Measurements from ENCODE around the gene MAGEH1.
"Not testable (repeated sequence)": the region's sequence is repeated elsewhere in the genome, so short reads cannot be mapped to it uniquely, and the experiment has no call there.

MAGEH1 gene

GRCh38 chrX:55451990-55452832 is at the start of gene MAGEH1:
Gene MAGEH1, plus strand, starts transcription at chrX:55452127. Its CDS starts 248 bp downstream, at chrX:55452375.
- in situ Hi-C loops (cut with MboI; ENCODE audit: low sequenced_read_pairs) = no loop called here

GRCh38 chrX:55427079-55427478 is 24.8 kb upstream of the MAGEH1 start:
- in situ Hi-C loops (cut with MboI; ENCODE audit: low sequenced_read_pairs) = not testable (repeated sequence)

- in situ Hi-C loops (cut with MboI; ENCODE audit: low sequenced_read_pairs) = not testable (repeated sequence)
These were observed 8.5 kb upstream of the MAGEH1 start for GRCh38 chrX:55443468-55443867.

- in situ Hi-C loops (cut with MboI; ENCODE audit: low sequenced_read_pairs) = no loop called here
These were observed 1.7 kb upstream of the MAGEH1 start for GRCh38 chrX:55450259-55450658.

DNA sequence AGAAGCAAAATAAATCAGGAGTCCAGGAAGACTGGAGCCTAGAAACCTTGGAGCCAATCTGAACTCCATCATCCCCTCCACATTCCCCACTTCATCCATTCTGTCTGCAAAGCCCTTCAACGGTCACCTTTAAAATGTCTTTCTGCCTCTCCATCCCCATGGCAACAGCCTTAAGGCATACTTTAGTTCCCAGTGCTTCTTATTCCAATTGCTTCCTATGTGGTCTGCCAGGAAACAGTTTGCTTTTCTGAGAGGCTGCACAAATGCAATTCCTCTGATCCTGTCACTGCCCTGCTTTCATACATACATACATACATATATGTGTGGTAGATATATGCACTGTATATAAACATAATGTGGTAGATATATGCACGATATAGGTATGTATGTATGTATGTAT is 786 bp upstream of the MAGEH1 start:
- in situ Hi-C loops (cut with MboI; ENCODE audit: low sequenced_read_pairs) = no loop called here

- in situ Hi-C loops (cut with MboI; ENCODE audit: low sequenced_read_pairs) = no loop called here
These were observed 319 bp upstream of the MAGEH1 start for GRCh38 chrX:55451626-55451989.

GRCh38 chrX:55452833-55453124 is 852 bp downstream of the MAGEH1 start:
- in situ Hi-C loops (cut with MboI; ENCODE audit: low sequenced_read_pairs) = no loop called here

- in situ Hi-C loops (cut with MboI; ENCODE audit: low sequenced_read_pairs) = not testable (repeated sequence)
These were observed 3.8 kb downstream of the MAGEH1 start for GRCh38 chrX:55455708-55456107.

GRCh38 chrX:55459426-55459825 is 7.5 kb downstream of the MAGEH1 start:
- in situ Hi-C loops (cut with MboI; ENCODE audit: low sequenced_read_pairs) = not testable (repeated sequence)

GRCh38 chrX:55459926-55460325 is 8.0 kb downstream of the MAGEH1 start:
- in situ Hi-C loops (cut with MboI; ENCODE audit: low sequenced_read_pairs) = not testable (repeated sequence)

DNA sequence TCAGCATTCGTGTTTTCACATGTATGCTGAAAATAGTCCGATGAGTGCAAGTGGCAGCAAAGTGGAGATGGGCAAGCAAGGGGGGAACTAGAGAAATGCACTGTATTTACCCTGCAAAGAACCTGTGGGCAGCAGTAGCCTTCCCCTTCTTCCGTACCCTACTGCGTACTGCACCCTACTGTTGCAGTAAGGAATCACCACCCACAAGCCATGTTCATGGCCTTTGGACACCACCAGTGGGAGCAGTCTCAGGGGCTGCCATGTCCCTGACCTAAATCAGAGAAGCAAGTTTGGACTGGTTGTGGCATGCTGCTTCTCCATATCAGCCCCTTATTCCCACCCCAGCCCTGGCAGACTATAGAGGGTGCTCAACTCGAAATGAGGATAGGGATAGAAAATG is 12.1 kb downstream of the MAGEH1 start:
- in situ Hi-C loops (cut with MboI; ENCODE audit: low sequenced_read_pairs) = not testable (repeated sequence)

DNA sequence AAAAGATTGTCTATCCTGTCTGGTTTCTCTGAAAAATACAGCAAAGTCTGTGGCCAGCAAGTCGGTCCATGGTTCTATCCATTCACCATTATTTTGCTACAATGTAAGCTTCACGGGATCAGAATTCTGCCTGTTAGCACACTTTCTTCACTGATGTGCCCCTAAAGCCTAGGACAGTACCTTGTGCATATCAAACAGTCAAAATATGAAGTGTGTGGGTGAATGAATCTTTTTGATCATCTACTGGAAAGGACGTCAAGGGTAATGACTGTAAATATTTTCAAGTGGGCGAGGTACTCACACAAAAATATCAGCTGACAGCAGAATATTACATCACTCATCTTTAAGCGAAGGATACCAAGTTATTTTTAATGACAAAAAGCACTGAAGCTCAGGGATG is 13.2 kb downstream of the MAGEH1 start:
- in situ Hi-C loops (cut with MboI; ENCODE audit: low sequenced_read_pairs) = not testable (repeated sequence)

DNA sequence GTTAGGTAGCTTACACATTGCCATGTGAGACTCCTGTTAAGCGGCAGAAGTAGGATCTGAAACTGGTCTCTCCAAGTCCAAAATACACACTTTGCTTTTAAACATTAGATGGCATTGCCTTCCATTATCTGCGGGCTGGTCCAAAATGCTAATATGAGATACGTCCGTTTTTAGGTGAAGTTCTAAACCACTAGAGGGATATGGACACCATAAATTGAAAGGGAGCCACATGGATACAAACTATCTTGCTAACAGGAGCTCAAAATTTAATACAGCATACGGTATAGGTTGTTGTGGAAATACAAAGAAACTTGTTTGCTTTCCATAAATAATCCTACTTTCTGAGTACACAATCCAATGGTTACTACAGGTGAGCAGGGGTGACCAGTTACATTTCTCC is 13.9 kb downstream of the MAGEH1 start:
- in situ Hi-C loops (cut with MboI; ENCODE audit: low sequenced_read_pairs) = not testable (repeated sequence)

DNA sequence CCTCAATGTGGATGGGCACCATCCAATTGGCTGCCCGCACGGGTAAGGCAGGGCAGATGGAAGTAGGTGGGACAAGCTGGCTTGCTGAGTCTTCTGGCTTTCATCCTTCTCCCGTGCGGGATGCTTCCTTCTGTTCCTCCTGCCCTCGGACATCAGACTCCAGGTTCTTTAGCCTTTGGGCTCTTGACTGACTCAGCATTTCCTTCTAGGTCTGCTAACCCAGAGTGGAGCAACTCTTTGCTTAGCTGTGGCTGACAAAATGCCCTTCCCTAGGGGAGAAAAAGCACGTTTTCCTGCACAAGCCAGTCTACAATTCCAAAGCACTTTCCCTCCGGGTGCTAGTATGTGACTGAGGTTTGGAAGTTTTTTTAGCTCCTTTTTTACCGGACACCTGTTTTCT is 28.0 kb downstream of the MAGEH1 start:
- in situ Hi-C loops (cut with MboI; ENCODE audit: low sequenced_read_pairs) = not testable (repeated sequence)

DNA sequence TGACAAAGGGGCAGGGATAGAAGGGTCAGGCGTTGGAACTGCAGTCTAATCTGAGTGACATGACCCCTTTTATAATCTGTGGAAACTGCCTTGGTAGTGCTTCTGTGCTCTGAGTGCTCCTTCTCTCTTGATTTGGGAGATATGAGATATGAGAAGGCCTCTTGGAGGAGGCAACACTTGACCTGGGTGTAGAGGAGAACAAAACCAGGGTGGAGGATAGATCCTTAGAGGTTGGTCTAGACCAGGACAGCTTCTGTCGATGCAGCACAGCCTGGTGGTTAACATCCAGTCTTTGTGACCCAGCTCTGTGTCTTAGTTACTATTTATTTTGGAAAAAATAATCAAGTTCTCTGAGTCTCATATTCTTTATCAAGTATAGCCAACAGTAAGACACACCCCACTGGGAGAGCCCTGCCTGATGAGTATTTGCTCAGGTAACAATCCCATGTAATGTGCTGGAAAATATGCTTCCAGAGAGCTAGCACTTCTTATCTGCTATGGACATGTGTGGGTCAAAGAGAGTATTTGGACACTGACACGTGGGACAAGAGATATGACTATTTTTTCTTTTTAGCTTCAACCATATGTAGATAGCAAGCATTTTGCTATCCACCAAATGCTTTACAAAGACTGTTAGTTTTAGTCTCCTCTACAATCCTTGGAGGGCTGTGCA is 28.6 kb downstream of the MAGEH1 start:
- in situ Hi-C loops (cut with MboI; ENCODE audit: low sequenced_read_pairs) = no loop called here

DNA sequence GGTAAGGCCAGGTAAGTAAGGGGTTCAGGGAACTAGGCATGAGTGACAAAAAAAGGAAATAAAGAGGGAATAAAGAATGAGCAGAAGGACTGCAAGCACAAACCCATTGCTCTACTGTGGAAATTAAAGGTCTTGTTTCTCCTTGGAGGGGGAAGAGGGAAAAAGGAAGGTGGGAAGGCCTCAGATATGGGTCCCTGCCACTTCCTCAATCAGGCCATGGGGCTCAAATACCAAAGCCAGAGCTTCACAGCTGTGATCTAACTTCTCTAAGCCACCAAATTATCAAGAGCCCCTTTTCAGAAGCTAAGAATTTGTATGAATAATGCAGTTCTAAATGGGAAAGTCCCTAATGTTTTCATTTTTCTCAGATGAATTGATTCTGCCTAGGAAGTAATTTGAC is 33.0 kb downstream of the MAGEH1 start:
- in situ Hi-C loops (cut with MboI; ENCODE audit: low sequenced_read_pairs) = no loop called here

DNA sequence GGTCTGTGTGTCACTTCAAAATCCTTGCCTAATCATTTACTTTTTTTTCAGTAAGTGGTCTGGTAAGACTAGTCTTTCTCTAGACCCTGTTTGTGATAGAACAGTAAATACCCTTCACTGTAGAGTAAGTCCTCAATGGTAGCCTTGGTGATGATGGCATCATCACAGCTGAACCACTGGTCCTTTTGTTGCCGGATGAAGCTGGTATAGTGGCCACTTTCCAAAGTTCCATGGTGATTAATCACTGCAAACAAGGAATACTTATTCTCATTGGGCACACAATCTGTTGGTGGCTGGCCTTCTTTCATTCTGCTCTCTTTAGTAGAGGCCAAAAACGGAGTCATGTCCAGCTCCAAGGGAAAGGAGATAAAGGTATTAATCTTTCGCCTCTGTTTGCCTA is 34.8 kb downstream of the MAGEH1 start:
- in situ Hi-C loops (cut with MboI; ENCODE audit: low sequenced_read_pairs) = no loop called here

GRCh38 chrX:55487143-55487542 is 35.2 kb downstream of the MAGEH1 start:
- in situ Hi-C loops (cut with MboI; ENCODE audit: low sequenced_read_pairs) = no loop called here

- in situ Hi-C loops (cut with MboI; ENCODE audit: low sequenced_read_pairs) = no loop called here
These were observed 36.2 kb downstream of the MAGEH1 start for GRCh38 chrX:55488006-55488592.

DNA sequence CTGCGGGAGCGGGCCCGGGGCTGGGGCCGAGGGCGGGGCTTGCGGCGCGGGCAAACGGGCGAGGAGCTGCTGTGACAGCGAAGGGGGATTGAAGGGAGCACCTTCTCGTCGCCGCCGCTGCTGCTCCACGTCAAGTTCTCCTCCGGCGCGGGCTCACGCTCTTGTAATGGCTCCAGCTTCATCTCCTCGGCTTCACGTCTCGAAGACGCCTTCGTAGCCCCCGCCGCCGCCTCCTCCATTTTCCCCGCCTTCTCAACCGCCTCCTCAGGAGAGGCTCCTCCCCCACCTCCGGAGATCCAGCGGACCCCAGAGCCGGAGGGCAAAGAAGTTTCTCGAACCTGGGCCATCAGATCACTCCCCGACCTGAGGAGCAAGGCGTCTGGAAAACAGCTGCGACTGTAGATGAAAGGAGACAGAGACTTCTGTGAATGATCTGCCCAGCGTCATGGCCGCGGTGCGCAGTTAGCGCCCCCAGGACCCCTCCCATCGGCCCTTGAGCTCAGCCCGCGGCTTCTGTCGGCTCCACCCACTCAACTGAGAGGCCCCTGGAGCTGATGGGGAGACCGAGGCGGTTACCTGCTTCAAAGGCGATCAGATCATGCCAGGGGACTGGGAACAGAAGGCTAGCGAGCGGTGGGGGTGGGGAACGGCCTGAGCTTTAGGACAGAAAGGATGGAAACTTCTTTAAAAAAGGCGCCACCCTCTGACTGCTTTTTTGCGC is 36.8 kb downstream of the MAGEH1 start:
- in situ Hi-C loops (cut with MboI; ENCODE audit: low sequenced_read_pairs) = no loop called here

- in situ Hi-C loops (cut with MboI; ENCODE audit: low sequenced_read_pairs) = no loop called here
These were observed 37.5 kb downstream of the MAGEH1 start, which contains the start of gene USP51 for GRCh38 chrX:55489314-55490009. Gene USP51, minus strand, starts transcription at chrX:55489848. Its CDS starts 909 bp downstream, at chrX:55488939.
